Uterus (tissue), 2 donors: Measurements from ENCODE around the gene MYBL2.

Experiments used
- POLR2A ChIP-seq, 2 donors: fragments of 450-650 bp; IDR thresholded peaks; one replicate each; pipeline ENCODE4 v1.6.1; 2016; ENCODE audit warnings: antibody characterized with exemption in 2 of 2, mild to moderate bottlenecking in 1 of 2, moderate library complexity in 1 of 2
- TF ChIP-seq, protein P1 (sequence below), 4 experiments: fragments of 200-600 bp in 2 of 4; fragments of 450-650 bp in 2 of 4; sonication (generic) in 2 of 4; IDR thresholded peaks; one replicate each; pipeline ENCODE4 v1.5.1; 2016 to 2019; ENCODE audit warnings: antibody characterized with exemption in 4 of 4, mild to moderate bottlenecking in 2 of 4, moderate library complexity in 1 of 4

DNA sequence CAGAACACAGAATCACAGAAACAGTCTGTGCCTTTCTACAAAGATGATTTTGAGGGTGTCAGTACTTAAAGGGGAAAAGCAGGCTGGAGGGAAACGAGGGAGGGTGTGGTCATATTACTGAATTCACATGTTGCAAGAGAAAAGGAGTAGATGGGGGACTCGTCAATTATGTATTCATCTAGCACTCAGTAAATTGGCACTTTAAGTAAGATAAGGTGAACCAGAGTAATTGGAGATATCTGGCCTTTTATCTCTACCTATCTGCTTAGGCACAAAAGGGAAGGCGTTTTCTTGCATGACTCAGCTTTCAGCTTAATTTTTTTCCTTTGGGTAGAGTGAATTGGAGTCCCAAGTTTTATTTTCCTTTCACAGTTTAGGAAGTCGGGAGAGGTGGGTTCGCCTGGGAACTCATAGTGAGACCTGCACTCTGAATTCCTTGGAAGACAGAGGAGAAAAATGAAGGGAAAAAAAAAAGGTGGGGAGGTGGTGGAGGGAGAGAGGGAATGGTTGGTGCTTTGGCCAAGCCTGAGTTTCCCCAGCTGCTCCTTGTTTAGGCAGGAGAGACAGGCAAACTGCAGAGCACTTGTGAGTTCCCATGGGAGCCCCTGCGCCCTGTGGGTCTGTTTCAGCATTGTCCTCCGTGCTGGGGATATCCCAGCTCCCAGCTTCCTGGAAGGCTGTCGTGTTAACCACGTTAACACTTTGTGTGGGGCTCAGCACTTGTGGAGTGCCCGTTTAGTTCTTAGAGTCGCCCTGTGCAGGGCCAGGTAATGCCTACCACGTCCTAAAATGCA, 79.6 kb downstream of the MYBL2 start:
- TF ChIP-seq POLR2A (IDR thresholded peaks at IDR 0.05), result no peak
- TF ChIP-seq, protein P1, sequence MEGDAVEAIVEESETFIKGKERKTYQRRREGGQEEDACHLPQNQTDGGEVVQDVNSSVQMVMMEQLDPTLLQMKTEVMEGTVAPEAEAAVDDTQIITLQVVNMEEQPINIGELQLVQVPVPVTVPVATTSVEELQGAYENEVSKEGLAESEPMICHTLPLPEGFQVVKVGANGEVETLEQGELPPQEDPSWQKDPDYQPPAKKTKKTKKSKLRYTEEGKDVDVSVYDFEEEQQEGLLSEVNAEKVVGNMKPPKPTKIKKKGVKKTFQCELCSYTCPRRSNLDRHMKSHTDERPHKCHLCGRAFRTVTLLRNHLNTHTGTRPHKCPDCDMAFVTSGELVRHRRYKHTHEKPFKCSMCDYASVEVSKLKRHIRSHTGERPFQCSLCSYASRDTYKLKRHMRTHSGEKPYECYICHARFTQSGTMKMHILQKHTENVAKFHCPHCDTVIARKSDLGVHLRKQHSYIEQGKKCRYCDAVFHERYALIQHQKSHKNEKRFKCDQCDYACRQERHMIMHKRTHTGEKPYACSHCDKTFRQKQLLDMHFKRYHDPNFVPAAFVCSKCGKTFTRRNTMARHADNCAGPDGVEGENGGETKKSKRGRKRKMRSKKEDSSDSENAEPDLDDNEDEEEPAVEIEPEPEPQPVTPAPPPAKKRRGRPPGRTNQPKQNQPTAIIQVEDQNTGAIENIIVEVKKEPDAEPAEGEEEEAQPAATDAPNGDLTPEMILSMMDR (IDR thresholded peaks at IDR 0.05), result no peak
